SW 1271 (cell line): ENCODE data around the gene SEMA3D.

Source experiments
- DNase-seq, 2 experiments: peaks; one replicate each; lab custom pipeline; 2025; lab: John Stamatoyannopoulos, UW

The SEMA3D gene

DNA sequence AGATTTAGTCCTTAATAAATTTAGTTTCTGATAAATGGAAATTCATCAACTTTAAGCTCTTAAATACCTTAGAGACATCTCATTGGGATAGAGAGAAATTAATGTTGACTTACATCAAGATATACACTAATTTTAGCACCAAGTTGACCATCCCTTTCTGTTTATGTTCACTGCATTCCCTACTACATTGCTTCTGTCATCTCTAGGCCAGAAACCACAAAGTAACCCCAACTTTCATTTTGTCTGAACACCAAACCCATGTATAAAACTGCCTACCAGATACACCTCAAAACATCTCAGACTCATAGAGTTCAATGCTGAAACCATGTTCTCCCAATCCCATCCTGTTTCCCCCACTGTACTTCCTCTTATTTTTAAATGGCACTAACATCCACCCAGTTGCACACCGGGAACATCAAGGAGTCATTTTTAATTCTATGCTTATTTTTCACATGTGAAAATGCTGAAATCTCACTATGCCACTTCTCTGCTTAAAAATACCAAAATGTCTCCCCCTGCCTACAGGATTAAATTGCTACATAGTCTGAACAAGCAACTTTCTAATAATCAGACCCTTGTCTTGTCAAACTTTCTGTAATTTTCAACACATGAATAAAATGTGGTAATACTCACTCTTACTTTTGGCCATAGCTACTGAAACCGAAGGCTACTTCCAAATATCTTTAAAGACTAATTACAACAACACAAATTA, 201.6 kb downstream of the SEMA3D start:
- no peak for DNase-seq

DNA sequence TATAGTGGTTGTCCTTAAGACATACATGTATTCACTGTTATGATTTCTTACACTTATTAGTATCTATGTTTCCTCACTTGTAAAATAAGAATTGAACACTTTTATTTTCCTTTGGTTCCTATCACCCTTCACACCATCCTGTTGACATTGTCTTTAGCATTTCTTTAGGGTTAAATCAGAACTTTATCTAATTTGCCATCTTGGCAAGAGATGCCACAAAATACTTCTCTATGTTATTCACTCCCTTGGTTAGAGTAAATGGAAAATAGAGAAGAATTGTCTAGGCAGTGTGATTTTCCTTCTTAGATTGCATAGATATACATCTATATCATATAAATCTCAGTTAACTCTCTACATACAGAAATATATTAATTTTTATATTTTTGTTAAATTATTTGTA, 204.7 kb downstream of the SEMA3D start:
- DNase-seq = no peak

DNA sequence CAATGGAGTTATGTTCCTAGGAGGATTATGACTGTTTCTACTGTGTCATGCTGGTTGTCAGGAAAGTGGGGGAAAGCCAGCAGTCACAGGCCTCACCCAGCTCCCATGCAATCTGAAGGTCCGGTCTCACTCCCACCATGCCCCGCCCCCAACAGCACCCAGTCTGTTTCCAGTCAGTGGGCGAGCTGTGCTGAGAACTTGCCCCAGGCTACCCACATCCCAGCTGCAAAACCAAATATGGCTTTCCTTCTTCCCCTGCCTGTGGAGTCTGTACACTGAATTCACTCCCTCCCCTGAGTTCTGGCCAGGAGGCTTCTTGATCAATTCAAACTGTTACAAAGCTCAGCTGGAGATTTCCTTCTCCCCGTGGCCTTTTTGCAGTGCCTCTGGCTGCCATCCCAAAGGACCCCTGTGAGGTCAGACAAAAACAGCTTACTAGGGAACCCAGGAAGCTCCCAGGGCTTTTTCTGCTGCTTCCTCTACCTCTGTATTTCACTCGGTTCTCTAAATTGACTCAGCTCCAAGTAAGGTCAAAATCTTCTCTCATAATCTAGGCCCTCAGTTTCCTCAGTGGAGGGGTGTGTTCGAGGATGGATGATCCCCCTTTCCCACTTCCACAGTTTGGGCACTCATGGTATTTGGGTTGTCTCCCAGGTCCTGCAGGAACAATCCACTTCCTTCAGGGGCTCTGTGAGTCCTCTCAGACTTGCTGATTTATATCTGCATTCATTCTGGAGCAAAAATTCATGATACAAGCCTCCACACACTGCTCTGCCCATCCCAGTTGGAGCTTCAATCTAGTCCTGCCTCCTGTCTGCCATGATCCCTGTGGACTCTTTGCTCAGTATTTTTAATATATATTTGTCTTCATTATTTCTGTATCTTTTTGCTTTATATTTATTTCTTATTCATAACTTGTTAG, 205.5 kb downstream of the SEMA3D start:
- no peak for DNase-seq

DNA sequence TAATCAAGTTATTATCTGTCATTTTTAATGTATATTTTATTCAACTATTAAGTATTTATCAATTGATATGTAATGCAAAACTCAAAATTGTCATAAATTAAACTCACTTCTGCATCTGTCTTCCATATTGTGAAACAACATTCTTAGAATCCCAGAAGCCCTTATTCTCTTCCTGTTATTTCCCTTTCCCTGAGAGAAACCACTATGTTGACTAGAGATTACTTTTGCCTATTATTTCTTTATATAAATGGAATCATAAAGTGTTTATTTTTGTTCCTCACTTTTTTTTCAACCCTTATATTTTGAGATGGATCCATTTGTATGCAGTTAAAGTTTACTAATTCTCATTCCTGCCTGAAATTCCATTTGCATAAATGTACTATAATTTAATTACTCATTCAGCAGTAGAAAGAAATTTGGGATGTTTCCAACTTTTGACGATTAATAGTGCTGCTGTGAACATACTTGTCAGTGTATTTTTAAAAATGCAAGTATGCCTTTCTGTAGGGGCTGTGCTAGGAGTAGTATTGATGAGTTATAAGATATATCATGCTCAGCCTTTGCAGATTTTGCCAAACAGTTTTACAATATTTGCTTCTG, 211.2 kb downstream of the SEMA3D start:
- DNase-seq = no peak

DNA sequence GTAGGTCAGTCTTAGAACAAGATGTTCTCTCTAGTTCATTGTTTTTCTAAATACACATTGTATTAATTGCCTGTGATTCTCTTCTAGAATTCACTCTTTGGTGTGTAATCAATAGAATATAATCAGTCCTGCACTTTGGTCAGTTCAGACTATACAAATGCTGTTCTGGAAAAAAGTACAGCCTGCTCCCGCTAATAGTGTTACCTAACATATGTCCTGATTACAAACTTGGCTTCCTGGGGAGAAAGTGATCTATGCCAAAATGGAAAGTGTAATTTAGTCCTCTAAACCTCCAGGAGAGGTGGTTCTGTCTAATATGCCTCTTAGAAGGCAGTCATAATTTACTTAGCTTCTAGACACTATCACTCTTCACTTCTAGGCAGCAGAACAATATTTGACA, 215.5 kb downstream of the SEMA3D start:
- no peak for DNase-seq

DNA sequence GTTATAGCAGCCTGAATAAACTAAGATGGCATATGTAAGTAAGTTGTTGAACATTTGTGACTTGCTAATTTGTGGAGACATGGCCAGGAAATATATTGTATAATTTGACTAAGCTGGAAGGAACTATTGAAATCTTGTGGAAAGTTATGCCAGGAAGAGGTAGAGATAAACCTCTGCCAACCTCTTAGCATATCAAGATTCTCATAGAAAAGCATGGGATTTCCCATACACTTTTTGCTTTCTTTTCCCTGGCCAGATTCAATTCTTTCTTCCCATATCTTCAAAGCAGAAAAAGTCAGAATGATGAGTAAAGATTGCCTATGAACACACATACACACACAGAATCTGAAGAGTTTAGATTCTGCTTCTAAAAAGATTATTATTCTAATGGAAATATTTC, 216.2 kb downstream of the SEMA3D start:
- no peak for DNase-seq

DNA sequence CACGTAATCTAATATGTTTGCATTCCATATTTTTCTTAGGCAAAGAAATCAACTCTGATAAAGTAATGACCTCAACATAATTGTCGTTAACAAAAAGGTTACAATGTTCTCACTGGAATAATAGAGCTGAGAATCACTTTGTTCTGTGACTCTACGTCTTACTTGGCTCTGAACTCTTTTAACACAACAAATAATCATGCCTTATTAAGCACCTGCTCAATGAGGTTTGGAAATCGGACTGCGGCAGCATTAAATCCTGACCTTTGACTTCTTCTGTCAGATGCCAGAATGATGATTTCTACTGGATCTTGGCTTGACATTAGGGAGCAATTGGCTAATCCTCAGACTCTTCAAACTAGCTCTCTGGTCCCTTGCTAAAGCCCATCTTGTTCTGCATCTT, 233.6 kb downstream of the SEMA3D start:
- no peak for DNase-seq

DNA sequence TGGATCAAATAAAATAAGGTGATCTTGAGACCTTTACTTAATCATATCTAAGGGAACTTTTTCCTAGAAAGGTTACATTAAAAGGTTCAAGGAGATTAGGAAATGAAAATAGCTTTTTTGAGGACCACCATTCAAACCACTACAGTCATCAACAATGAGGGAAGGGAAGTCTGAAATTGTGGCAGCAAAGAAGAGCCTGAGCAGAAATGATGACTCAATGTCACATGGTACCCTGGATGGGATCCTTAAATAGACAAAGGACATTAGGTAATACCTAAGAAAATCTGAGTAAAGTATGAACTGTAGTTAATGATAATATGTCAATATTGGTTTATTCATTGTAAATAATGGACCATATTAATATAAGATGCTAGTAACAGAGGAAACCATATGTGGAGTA, 236.0 kb downstream of the SEMA3D start:
- no peak for DNase-seq

DNA sequence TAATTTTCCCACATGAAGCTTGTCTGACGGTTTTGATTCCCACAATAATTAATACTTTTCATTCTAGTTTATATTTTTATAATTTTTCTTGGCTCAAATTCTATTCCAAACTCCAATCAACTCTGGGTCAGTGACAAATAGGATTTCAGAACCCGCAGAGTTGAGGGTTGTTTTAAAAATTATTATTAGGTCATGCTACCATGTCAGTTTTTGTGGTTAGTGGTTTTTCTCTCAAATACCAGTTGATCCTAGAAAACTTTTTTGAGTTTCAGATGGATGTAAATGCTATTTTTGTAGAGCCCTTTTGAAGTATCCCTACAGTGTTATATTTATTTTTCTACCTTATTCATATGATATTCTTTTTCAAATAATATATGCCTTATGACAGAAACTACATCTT, 237.4 kb downstream of the SEMA3D start:
- no peak for DNase-seq

DNA sequence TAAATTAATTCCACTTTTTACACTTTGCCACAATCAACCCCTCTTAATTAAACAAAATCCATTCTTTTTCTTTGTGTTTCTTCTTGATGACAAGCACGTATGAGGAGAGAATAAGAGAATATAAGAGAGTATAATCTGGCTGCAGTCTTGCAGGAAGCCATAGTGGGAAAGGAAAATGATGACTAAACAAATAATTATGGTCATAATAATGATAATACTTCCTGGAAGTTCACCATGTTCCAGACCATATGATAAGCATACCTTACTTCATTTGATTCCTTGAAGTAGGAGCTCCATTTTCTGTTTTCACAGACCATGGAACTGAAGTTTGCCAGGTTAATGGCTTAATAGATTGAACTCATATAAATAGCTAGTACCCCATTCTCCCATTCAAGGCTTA, 237.8 kb downstream of the SEMA3D start:
- DNase-seq = no peak

DNA sequence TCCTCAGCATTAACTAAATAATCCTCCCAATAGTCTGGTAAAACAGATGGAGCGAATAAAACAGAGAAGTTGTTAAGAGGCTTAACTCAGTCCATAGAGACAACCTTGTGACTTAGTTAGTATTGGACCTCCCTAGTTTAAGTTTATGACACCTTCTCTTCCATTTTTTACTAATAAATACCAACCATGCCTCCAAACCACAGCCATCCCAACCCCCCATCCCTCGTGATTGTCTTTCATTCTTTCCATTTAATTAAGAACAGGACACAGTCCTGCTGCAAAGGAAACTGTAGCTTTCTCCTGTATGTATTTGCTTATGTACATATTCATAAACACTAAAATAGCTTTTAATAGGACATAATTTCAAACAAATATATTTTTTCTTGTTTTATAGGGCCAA, 238.2 kb downstream of the SEMA3D start:
- DNase-seq = no peak

DNA sequence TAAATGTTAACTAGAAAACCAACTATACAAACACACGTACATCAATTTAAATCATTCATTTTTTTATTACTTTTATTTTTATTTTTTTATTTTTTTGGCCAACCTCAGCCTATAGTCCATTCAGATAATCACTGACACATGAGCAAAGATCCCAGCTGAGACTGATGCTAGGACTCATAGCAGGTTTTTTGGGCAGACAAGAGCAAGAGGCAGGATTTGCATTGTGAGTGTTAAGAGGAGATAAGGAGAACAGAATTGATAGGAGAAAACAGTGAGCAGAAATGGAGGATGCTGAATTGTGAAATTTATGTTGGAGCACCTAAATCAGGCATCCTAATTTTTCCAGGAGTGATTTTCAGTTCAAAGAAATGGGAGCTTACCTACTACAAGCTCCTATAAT, 240.3 kb downstream of the SEMA3D start:
- DNase-seq = no peak
